Occipital lobe (tissue), 2 donors: ENCODE measurements around the gene CDK3. TPM values are rescaled to one million over a fixed set of nuclear protein-coding genes. Genes with fewer than 3 reads are reported as not detected.

Experiments used
- DNase-seq: peaks from one replicate; lab custom pipeline; 2025; lab: John Stamatoyannopoulos, UW
- total RNA-seq: library from RNA; depleted of rRNA; stranded (reverse); fragments of >200 nt; gene quantifications from one replicate; pipeline ENCODE4 v1.2.3, GENCODE V29; 2014

Gene CDK3
- total RNA-seq, 1 donor from 2014 or later, result 0.78 TPM

GRCh38 chr17:76014100-76014924 is 13.7 kb downstream of the CDK3 start:
- DNase-seq, result peak; percentile 16

GRCh38 chr17:76014925-76015261 is 14.2 kb downstream of the CDK3 start:
- DNase-seq, result no peak

GRCh38 chr17:76017481-76018339 is 17.1 kb downstream of the CDK3 start:
- no peak for DNase-seq

GRCh38 chr17:76018340-76018680 is 17.7 kb downstream of the CDK3 start:
- DNase-seq, result no peak

- DNase-seq, result no peak
Measured at GRCh38 chr17:76018801-76019200, 18.1 kb downstream of the CDK3 start.

GRCh38 chr17:76019833-76020467 is 19.3 kb downstream of the CDK3 start:
- no peak for DNase-seq

GRCh38 chr17:76022285-76022684 is 21.6 kb downstream of the CDK3 start:
- no peak for DNase-seq

- no peak for DNase-seq
Measured at GRCh38 chr17:76022973-76023899, 22.6 kb downstream of the CDK3 start.

- DNase-seq, result no peak
Measured at GRCh38 chr17:76023900-76024237, 23.2 kb downstream of the CDK3 start.

- DNase-seq, result no peak
Measured at GRCh38 chr17:76024353-76024752, 23.7 kb downstream of the CDK3 start.

- DNase-seq, result no peak
Measured at GRCh38 chr17:76025294-76025693, 24.6 kb downstream of the CDK3 start.

GRCh38 chr17:76026714-76027158 is 26.1 kb downstream of the CDK3 start:
- no peak for DNase-seq

- no peak for DNase-seq
Measured at GRCh38 chr17:76027159-76027839, 26.6 kb downstream of the CDK3 start, which contains the start of gene EVPL. EVPL (minus strand) TSS chr17:76027306; CDS start chr17:76027198, 108 bp downstream.

- DNase-seq, result no peak
Measured at GRCh38 chr17:76032073-76032779, 31.6 kb downstream of the CDK3 start.

- no peak for DNase-seq
Measured at GRCh38 chr17:76032780-76033108, 32.1 kb downstream of the CDK3 start.

- DNase-seq, result no peak
Measured at GRCh38 chr17:76033139-76033538, 32.5 kb downstream of the CDK3 start.

GRCh38 chr17:76034428-76035350 is 34.0 kb downstream of the CDK3 start:
- DNase-seq, result no peak

- DNase-seq, result no peak
Measured at GRCh38 chr17:76036497-76037261, 36.0 kb downstream of the CDK3 start.
